BLaER1 (cell line): ENCODE data around the gene HNMT.
"Not testable (repeated sequence)": the region's sequence is repeated elsewhere in the genome, so short reads cannot be mapped to it uniquely, and the experiment has no call there.

Experiments used
- H3K27ac ChIP-seq: shearing (Covaris generic); formaldehyde crosslinking; 2 replicates; pipeline ENCODE4 v1.8.1; 2022
- H3K27me3 ChIP-seq: shearing (Covaris generic); formaldehyde crosslinking; 2 replicates; pipeline ENCODE4 v1.8.1; 2022
- H3K36me3 ChIP-seq: shearing (Covaris generic); formaldehyde crosslinking; 2 replicates; pipeline ENCODE4 v1.8.1; 2022
- H3K4me1 ChIP-seq: shearing (Covaris generic); formaldehyde crosslinking; 2 replicates; pipeline ENCODE4 v1.8.1; 2022
- H3K4me2 ChIP-seq: shearing (Covaris generic); formaldehyde crosslinking; 2 replicates; pipeline ENCODE4 v1.8.1; 2022
- H3K4me3 ChIP-seq: shearing (Covaris generic); formaldehyde crosslinking; 2 replicates; pipeline ENCODE4 v1.8.1; 2022
- H3K9ac ChIP-seq: shearing (Covaris generic); formaldehyde crosslinking; 2 replicates; pipeline ENCODE4 v1.8.1; 2022
- H3K9me3 ChIP-seq: shearing (Covaris generic); formaldehyde crosslinking; 2 replicates; pipeline ENCODE4 v1.8.1; 2022
- H4K20me1 ChIP-seq: shearing (Covaris generic); formaldehyde crosslinking; 2 replicates; pipeline ENCODE4 v1.8.1; 2022
- Cebpa-rat ChIP-seq: shearing (Covaris generic); IDR thresholded peaks from 2 replicates; pipeline ENCODE4 v1.8.1; 2022

The HNMT gene

GRCh38 chr2:138036522-138036921 is 72.2 kb downstream of the HNMT start:
- Histone ChIP-seq H3K4me2 (no peak overlapping the region), H3K4me3 (no peak overlapping the region), H3K4me1 (no peaks in the 10 kb centered on the region), H4K20me1 (no peaks in the 10 kb centered on the region), H3K9ac (no peak overlapping the region), H3K27ac (no peak overlapping the region), H3K36me3 (no peaks in the 10 kb centered on the region), H3K27me3 (no peaks in the 10 kb centered on the region), H3K9me3 (no peaks in the 10 kb centered on the region)
- no peak for TF ChIP-seq Cebpa-rat

DNA sequence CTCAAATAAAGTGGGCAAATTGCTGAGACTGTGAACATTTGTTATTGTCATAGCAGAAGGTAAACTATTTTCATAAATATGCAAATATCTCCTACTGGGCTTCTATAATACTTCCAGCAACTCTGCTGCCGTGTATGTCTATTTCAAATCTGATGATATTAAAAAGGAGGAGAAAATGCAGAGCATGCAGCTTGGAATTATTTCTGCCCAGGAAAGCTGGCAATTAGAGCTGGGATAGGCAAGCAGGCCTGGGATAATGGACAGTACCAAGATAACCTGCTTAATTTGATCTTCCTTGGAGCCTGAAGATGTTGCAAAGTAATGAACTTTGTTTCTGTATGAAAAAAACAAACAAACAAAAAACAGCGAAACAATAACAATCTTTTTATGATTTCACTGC is 72.8 kb downstream of the HNMT start:
- no peak overlapping the region for H3K4me2 ChIP-seq
- H3K4me1 ChIP-seq = no peaks in the 10 kb centered on the region
- no peak overlapping the region for H3K27ac ChIP-seq
- no peaks in the 10 kb centered on the region for H3K9me3 ChIP-seq
- no peaks in the 10 kb centered on the region for H3K36me3 ChIP-seq
- no peak overlapping the region for H3K4me3 ChIP-seq
- H3K9ac ChIP-seq = no peak overlapping the region
- no peaks in the 10 kb centered on the region for H4K20me1 ChIP-seq
- no peak for TF ChIP-seq Cebpa-rat
- no peaks in the 10 kb centered on the region for H3K27me3 ChIP-seq

GRCh38 chr2:138040616-138041015 is 76.3 kb downstream of the HNMT start:
- H3K27me3 ChIP-seq = no peaks in the 10 kb centered on the region
- no peak overlapping the region for H3K4me2 ChIP-seq
- no peak for TF ChIP-seq Cebpa-rat
- H3K36me3 ChIP-seq = no peaks in the 10 kb centered on the region
- H3K9ac ChIP-seq = no peak overlapping the region
- no peaks in the 10 kb centered on the region for H3K9me3 ChIP-seq
- H3K4me3 ChIP-seq = no peak overlapping the region
- H4K20me1 ChIP-seq = no peaks in the 10 kb centered on the region
- no peak overlapping the region for H3K27ac ChIP-seq
- no peaks in the 10 kb centered on the region for H3K4me1 ChIP-seq

DNA sequence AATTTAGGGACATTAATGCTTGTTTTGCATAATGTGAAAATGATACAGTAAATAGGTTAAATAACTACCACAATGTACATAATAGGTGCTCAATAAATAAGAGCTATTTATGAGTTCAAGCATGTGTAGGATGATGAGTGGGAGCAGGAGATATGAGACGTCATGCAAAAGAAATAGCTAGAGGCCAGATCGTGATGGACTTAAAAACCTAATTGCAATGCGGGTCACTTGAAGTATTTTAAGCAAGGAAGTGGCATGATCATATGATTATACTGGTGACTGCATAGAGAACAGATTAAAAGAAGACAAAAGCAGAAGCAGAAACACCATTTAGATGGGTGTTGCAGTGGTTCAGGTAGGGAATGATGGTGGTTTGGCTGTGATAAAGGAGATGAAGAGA is 78.0 kb downstream of the HNMT start:
- no peak overlapping the region for H3K27ac ChIP-seq
- no peak overlapping the region for H3K4me2 ChIP-seq
- TF ChIP-seq Cebpa-rat = no peak
- H3K9me3 ChIP-seq = no peaks in the 10 kb centered on the region
- no peaks in the 10 kb centered on the region for H3K36me3 ChIP-seq
- H3K4me3 ChIP-seq = no peak overlapping the region
- H3K9ac ChIP-seq = no peak overlapping the region
- H3K27me3 ChIP-seq = no peaks in the 10 kb centered on the region
- no peaks in the 10 kb centered on the region for H3K4me1 ChIP-seq
- no peaks in the 10 kb centered on the region for H4K20me1 ChIP-seq

DNA sequence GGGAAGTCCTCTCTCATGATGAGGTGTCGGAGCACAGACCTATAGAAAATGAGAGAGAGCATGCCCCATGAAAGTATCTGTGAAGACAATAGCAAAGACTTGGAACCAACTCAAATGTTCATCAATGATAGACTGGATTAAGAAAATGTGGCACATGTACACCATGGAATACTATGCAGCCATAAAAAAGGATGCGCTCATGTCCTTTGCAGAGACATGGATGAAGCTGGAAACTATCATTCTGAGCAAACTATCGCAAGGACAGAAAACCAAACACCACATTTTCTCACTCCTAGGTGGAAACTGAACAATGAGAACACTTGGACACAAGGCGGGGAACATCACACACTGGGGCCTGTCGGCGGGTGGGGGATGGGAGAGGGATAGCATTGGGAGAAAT is 79.3 kb downstream of the HNMT start:
- not testable (repeated sequence) for H3K9me3 ChIP-seq, H3K4me1 ChIP-seq, H3K36me3 ChIP-seq, H3K9ac ChIP-seq, H3K27me3 ChIP-seq, H3K4me3 ChIP-seq, H4K20me1 ChIP-seq, H3K27ac ChIP-seq, H3K4me2 ChIP-seq

DNA sequence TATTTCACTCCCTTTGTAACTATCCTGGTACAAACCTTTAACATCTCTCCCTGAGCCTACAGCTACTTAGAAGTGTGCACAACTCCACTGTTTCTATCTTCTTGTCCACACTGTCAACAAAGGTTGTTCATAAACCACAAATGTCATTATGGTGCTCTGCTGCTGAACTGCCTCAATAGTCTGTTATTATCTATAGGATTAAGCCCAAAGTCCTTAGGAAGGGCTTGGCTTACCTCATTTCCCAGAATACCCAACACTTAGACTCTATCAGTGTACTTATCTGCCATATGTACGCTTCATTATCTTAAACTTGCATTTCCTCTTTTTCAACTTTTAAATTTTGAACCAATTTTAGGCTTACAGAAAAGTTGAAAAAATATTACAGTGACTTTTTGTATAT is 94.2 kb downstream of the HNMT start:
- Histone ChIP-seq H3K36me3 (no peaks in the 10 kb centered on the region), H3K27me3 (no peaks in the 10 kb centered on the region), H4K20me1 (no peaks in the 10 kb centered on the region), H3K4me1 (no peaks in the 10 kb centered on the region), H3K9me3 (no peaks in the 10 kb centered on the region), H3K4me3 (no peak overlapping the region), H3K4me2 (no peak overlapping the region), H3K27ac (no peak overlapping the region), H3K9ac (no peak overlapping the region)
- TF ChIP-seq Cebpa-rat = no peak

DNA sequence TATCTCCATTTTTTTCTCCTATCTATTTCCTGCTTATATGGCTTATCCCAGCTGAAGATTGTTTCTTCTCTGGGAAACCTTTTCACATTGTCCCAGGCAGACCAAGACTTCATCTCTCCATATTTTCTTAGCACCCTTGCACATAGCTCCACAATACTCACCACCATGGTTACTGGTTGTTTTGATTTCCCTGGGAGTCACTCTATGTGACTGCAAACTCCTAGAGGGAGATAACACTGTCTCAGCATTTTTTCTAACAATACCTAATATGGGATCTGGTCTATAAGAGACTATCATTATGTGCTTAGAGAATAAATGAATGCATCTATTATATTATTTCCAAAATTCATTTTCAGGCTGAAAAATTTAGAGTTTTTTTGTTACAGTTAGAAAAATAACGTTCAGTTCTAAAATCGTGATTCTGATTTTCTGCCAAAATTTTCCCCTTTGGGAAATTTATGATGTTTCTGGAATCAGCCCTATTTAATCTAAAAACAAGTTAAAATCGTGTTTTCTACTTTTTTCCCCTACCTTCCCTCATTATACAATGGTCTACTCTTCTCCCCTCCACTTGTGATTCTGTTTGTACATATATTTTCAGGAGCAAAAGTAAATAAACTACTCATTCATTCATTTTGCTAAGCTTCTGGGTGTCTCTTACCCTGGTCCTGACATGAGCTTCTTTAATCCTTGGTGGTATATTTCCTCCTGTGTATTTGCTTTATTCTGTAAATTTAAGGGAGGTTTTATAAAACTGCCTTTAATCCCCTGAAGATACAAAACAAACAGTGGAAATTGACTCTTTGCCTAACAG is 95.4 kb downstream of the HNMT start:
- Histone ChIP-seq H3K4me1 (no peaks in the 10 kb centered on the region), H4K20me1 (no peaks in the 10 kb centered on the region), H3K9me3 (no peaks in the 10 kb centered on the region), H3K9ac (no peak overlapping the region), H3K27ac (no peak overlapping the region), H3K4me2 (no peak overlapping the region), H3K36me3 (no peaks in the 10 kb centered on the region), H3K27me3 (no peaks in the 10 kb centered on the region), H3K4me3 (no peak overlapping the region)
- TF ChIP-seq Cebpa-rat = no peak

GRCh38 chr2:138060301-138060635 is 96.0 kb downstream of the HNMT start:
- TF ChIP-seq Cebpa-rat = no peak
- Histone ChIP-seq H3K27me3 (no peaks in the 10 kb centered on the region), H3K27ac (no peak overlapping the region), H4K20me1 (no peaks in the 10 kb centered on the region), H3K9me3 (no peaks in the 10 kb centered on the region), H3K4me2 (no peak overlapping the region), H3K9ac (no peak overlapping the region), H3K4me3 (no peak overlapping the region), H3K4me1 (no peaks in the 10 kb centered on the region), H3K36me3 (no peaks in the 10 kb centered on the region)

DNA sequence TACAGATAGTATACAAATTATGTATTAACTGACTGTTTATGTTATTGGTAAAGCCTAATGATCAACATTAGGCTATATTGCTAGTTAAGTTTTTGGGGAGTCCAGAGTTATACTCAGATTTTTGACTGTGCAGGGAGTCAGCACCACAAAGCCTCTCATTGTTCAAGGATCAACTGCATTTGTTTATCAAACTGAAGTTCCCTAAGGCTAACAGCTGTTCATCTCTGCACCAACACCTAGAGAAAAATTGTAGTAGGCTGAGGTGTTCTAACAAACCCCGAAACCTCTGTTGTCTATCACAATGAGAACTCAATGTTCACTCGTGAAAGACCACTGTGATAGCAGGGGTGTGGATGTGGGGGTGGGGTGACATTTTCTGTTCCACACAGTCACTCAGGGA is 97.7 kb downstream of the HNMT start:
- TF ChIP-seq Cebpa-rat = no peak
- Histone ChIP-seq H3K27ac (no peak overlapping the region), H3K9ac (no peak overlapping the region)

GRCh38 chr2:138063181-138063580 is 98.9 kb downstream of the HNMT start:
- Histone ChIP-seq H3K36me3 (no peaks in the 10 kb centered on the region), H3K4me3 (no peak overlapping the region), H3K4me2 (no peak overlapping the region), H3K9ac (no peak overlapping the region), H3K4me1 (no peaks in the 10 kb centered on the region), H3K9me3 (no peaks in the 10 kb centered on the region), H4K20me1 (no peaks in the 10 kb centered on the region), H3K27me3 (no peaks in the 10 kb centered on the region), H3K27ac (no peak overlapping the region)
- TF ChIP-seq Cebpa-rat = no peak

More for the DNA sequence above, 97.7 kb downstream of the HNMT start:
- Histone ChIP-seq H4K20me1 (no peaks in the 10 kb centered on the region), H3K9me3 (no peaks in the 10 kb centered on the region), H3K36me3 (no peaks in the 10 kb centered on the region), H3K4me3 (no peak overlapping the region), H3K4me1 (no peaks in the 10 kb centered on the region), H3K27me3 (no peaks in the 10 kb centered on the region), H3K4me2 (no peak overlapping the region)
